ENCODE data around the gene PLPP4.

PLPP4 gene

GRCh38 chr10:120456143-120456625 lies 843 bp upstream of the PLPP4 start:
- in situ Hi-C loops (cut with MboI; ENCODE audit: low sequenced_read_pairs): no loop called here

GRCh38 chr10:120457431-120458172 lies 575 bp downstream of the PLPP4 start:
- in situ Hi-C loops (cut with MboI; ENCODE audit: low sequenced_read_pairs): no loop called here

- in situ Hi-C loops (cut with MboI; ENCODE audit: low sequenced_read_pairs): no loop called here
These were observed 1.4 kb downstream of the PLPP4 start for GRCh38 chr10:120458432-120458831.

- in situ Hi-C loops (cut with MboI; ENCODE audit: low sequenced_read_pairs): no loop called here
These were observed 2.2 kb downstream of the PLPP4 start for GRCh38 chr10:120459185-120459584.

- in situ Hi-C loops (cut with MboI; ENCODE audit: low sequenced_read_pairs): no loop called here
These were observed 3.2 kb downstream of the PLPP4 start for GRCh38 chr10:120460186-120460585.

GRCh38 chr10:120460776-120461175 lies 3.7 kb downstream of the PLPP4 start:
- in situ Hi-C loops (cut with MboI; ENCODE audit: low sequenced_read_pairs): no loop called here

GRCh38 chr10:120462018-120462682 lies 5.1 kb downstream of the PLPP4 start:
- in situ Hi-C loops (cut with MboI; ENCODE audit: low sequenced_read_pairs): no loop called here

- in situ Hi-C loops (cut with MboI; ENCODE audit: low sequenced_read_pairs): no loop called here
These were observed 8.1 kb downstream of the PLPP4 start for GRCh38 chr10:120465138-120465537.

GRCh38 chr10:120466006-120466405 lies 9.0 kb downstream of the PLPP4 start:
- in situ Hi-C loops (cut with MboI; ENCODE audit: low sequenced_read_pairs): no loop called here

- in situ Hi-C loops (cut with MboI; ENCODE audit: low sequenced_read_pairs): no loop called here
These were observed 16.6 kb downstream of the PLPP4 start for GRCh38 chr10:120473593-120473992.

GRCh38 chr10:120474956-120475355 lies 17.9 kb downstream of the PLPP4 start:
- in situ Hi-C loops (cut with MboI; ENCODE audit: low sequenced_read_pairs): no loop called here

- in situ Hi-C loops (cut with MboI; ENCODE audit: low sequenced_read_pairs): no loop called here
These were observed 19.1 kb downstream of the PLPP4 start for GRCh38 chr10:120475844-120476791.

GRCh38 chr10:120477021-120477742 lies 20.2 kb downstream of the PLPP4 start:
- in situ Hi-C loops (cut with MboI; ENCODE audit: low sequenced_read_pairs): no loop called here

GRCh38 chr10:120477743-120478141 lies 20.7 kb downstream of the PLPP4 start:
- in situ Hi-C loops (cut with MboI; ENCODE audit: low sequenced_read_pairs): no loop called here

- in situ Hi-C loops (cut with MboI; ENCODE audit: low sequenced_read_pairs): no loop called here
These were observed 21.4 kb downstream of the PLPP4 start for GRCh38 chr10:120478386-120478785.

GRCh38 chr10:120479506-120479905 lies 22.5 kb downstream of the PLPP4 start:
- in situ Hi-C loops (cut with MboI; ENCODE audit: low sequenced_read_pairs): no loop called here

GRCh38 chr10:120480065-120480600 lies 23.1 kb downstream of the PLPP4 start:
- in situ Hi-C loops (cut with MboI; ENCODE audit: low sequenced_read_pairs): no loop called here

GRCh38 chr10:120480848-120481247 lies 23.8 kb downstream of the PLPP4 start:
- in situ Hi-C loops (cut with MboI; ENCODE audit: low sequenced_read_pairs): no loop called here

- in situ Hi-C loops (cut with MboI; ENCODE audit: low sequenced_read_pairs): no loop called here
These were observed 26.0 kb downstream of the PLPP4 start for GRCh38 chr10:120483006-120483405.

- in situ Hi-C loops (cut with MboI; ENCODE audit: low sequenced_read_pairs): no loop called here
These were observed 26.7 kb downstream of the PLPP4 start for GRCh38 chr10:120483651-120484301.
